Mesendoderm (in vitro differentiated cells): ENCODE measurements around the gene DDX19B.
A peak's percentile ranks its signal among the peaks of the same experiment; 100 is the strongest.

Experiments
- DNase-seq: peaks from one replicate; pipeline ENCODE4 v3.0.0; 2013
- H2AK5ac ChIP-seq: 2 replicates; pipeline ENCODE4 v1.6.1; 2013; ENCODE audit warnings: low read length, inconsistent platforms
- H2BK120ac ChIP-seq: 2 replicates; pipeline ENCODE4 v1.6.1; 2013; ENCODE audit warnings: low read depth, mild to moderate bottlenecking, low read length, moderate library complexity, mixed read lengths
- H2BK15ac ChIP-seq: replicated peaks from 2 replicates; pipeline ENCODE4 v1.6.1; 2013; ENCODE audit warnings: low read depth, mild to moderate bottlenecking, moderate library complexity
- H2BK5ac ChIP-seq: 2 replicates; pipeline ENCODE4 v1.6.1; 2013; ENCODE audit warnings: low read length, inconsistent platforms
- H3K18ac ChIP-seq: 2 replicates; pipeline ENCODE4 v1.6.1; 2013; ENCODE audit warnings: mild to moderate bottlenecking, low read length, mixed read lengths
- H3K23ac ChIP-seq: one replicate; pipeline ENCODE4 v1.6.1; 2013; ENCODE audit warnings: low read length
- H3K27ac ChIP-seq: 2 replicates; pipeline ENCODE4 v1.5.1; 2013; ENCODE audit warnings: low read depth, mild to moderate bottlenecking, inconsistent platforms, low read length, moderate library complexity
- H3K27me3 ChIP-seq: 2 replicates; pipeline ENCODE4 v1.6.1; 2013; ENCODE audit warnings: low read length, control low read depth, mild to moderate bottlenecking, inconsistent platforms; ENCODE audit not compliant: insufficient read depth, poor library complexity
- H3K36me3 ChIP-seq: 2 replicates; pipeline ENCODE4 v1.6.1; 2013; ENCODE audit warnings: low read length, inconsistent platforms; ENCODE audit not compliant: control insufficient read depth, insufficient read depth
- H3K4ac ChIP-seq: one replicate; pipeline ENCODE4 v1.6.1; 2013; ENCODE audit warnings: low read depth, mild to moderate bottlenecking, low read length, moderate library complexity
- H3K4me1 ChIP-seq: 2 replicates; pipeline ENCODE4 v1.6.1; 2013; ENCODE audit warnings: low read depth, low read length, inconsistent platforms; ENCODE audit not compliant: control insufficient read depth
- H3K4me2 ChIP-seq: 2 replicates; pipeline ENCODE4 v1.6.1; 2013; ENCODE audit warnings: low read length
- H3K4me3 ChIP-seq: 2 replicates; pipeline ENCODE4 v1.5.1; 2013; ENCODE audit warnings: mild to moderate bottlenecking, low read length
- H3K56ac ChIP-seq: one replicate; pipeline ENCODE4 v1.6.1; 2013; ENCODE audit warnings: low read length
- H3K79me1 ChIP-seq: 2 replicates; pipeline ENCODE4 v1.6.1; 2013; ENCODE audit warnings: low read length, inconsistent platforms
- H3K79me2 ChIP-seq: 2 replicates; pipeline ENCODE4 v1.6.1; 2013; ENCODE audit warnings: mild to moderate bottlenecking, low read length; ENCODE audit not compliant: control insufficient read depth, insufficient read depth
- H3K9ac ChIP-seq: 2 replicates; pipeline ENCODE4 v1.6.1; 2013; ENCODE audit warnings: low read length, inconsistent platforms
- H4K5ac ChIP-seq: one replicate; pipeline ENCODE4 v1.6.1; 2013; ENCODE audit warnings: low read length
- H4K8ac ChIP-seq: one replicate; pipeline ENCODE4 v1.6.1; 2013; ENCODE audit warnings: low read depth, mild to moderate bottlenecking, control low read depth, low read length, moderate library complexity
- WGBS: extraction: QIAGEN DNeasy Blood & Tissue Kit; methylation state at CpG from one replicate; pipeline ENCODE4 v1.1.7; 2013; ENCODE audit warnings: low lambda C conversion rate, missing lambda C conversion rate; ENCODE audit not compliant: insufficient coverage; ENCODE audit errors: extremely low coverage; 5-methylcytosine and 5-hydroxymethylcytosine counted together

The DDX19B gene

DNA sequence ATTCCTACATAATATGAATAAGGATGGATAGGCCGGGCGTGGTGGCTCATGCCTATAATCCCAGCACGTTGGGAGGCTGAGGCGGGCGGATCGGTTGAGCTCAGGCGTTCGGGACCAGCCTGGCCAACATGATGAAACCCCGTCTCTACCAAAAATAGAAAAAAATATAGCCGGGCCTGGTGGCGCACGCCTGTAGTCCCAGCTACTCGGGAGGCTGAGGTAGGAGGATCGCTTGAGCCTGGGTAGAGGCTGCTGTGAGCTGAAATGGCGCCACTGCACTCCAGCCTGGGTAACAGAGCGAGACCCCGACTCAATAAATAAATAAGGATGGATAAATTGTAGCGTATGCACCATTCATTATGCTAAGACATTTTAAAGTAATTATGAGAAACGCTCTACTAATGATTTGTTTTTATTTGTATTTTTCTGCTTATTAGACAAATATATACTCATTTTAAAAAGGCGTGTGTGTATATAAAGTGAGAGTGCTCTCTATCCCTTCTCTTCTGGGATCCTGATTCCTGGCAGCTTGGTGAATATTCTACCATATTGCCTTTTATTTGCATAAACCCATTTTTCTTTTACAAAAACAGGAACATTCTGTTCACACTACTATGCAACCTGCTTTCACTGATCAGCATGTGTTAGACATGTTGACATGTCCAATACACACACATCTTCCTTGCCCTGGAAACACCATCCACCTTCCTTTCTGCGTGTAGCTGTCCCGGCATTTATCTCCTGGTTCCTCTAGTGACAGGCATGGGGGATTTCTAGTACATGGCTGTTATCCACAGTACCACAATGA, 74.1 kb downstream of the DDX19B start:
- H2AK5ac ChIP-seq = no peak overlapping the region
- no CpG with 5 or more reads among the region's 22 CpGs for WGBS
- H3K36me3 ChIP-seq = peaks cover 14% of the 10 kb centered on the region

DNA sequence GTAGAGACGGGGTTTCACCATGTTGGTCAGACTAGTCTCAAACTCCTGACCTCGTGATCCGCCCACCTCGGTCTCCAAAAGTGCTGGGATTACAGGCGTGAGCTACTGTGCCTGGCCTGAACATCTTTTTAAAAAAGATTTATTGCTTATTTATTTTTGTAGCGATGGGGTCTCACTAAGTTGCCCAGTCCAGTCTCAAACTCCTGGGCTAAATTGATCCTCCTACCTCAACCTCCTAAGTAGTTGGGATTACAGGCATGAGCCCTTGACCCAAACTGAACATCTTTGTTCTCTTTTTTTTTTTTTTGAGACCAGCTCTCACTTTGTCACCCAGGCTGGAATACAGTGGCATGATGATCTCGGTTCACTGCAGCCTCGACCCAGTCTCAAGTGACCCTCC, 75.2 kb downstream of the DDX19B start:
- Histone ChIP-seq H3K56ac (no peak overlapping the region), H3K79me2 (peaks cover 1% of the 10 kb centered on the region), H2AK5ac (no peak overlapping the region), H3K18ac (no peak overlapping the region), H4K8ac (no peak overlapping the region), H4K5ac (no peak overlapping the region), H3K4me3 (no peak overlapping the region), H2BK120ac (no peak overlapping the region), H3K27ac (no peak overlapping the region), H3K4me1 (no peaks in the 10 kb centered on the region), H3K27me3 (no peaks in the 10 kb centered on the region), H3K4ac (no peak overlapping the region), H3K36me3 (peaks cover 14% of the 10 kb centered on the region), H3K79me1 (peaks cover 1% of the 10 kb centered on the region), H2BK15ac (no peak overlapping the region), H3K23ac (no peak overlapping the region), H2BK5ac (no peak overlapping the region), H3K9ac (no peak overlapping the region), H3K4me2 (no peak overlapping the region)
- no peak for DNase-seq
- no CpG with 5 or more reads among the region's 8 CpGs for WGBS

More for the DNA sequence above, 74.1 kb downstream of the DDX19B start:
- H3K4me2 ChIP-seq = no peak overlapping the region
- no peak overlapping the region for H3K4me3 ChIP-seq
- H4K5ac ChIP-seq = no peak overlapping the region
- peak; percentile 28 for DNase-seq
- no peaks in the 10 kb centered on the region for H3K79me2 ChIP-seq
- no peaks in the 10 kb centered on the region for H3K27me3 ChIP-seq
- H4K8ac ChIP-seq = no peak overlapping the region
- H2BK120ac ChIP-seq = no peak overlapping the region
- no peak overlapping the region for H3K18ac ChIP-seq
- H3K27ac ChIP-seq = no peak overlapping the region
- no peaks in the 10 kb centered on the region for H3K4me1 ChIP-seq
- H3K9ac ChIP-seq = no peak overlapping the region
- H3K4ac ChIP-seq = no peak overlapping the region
- no peak overlapping the region for H2BK5ac ChIP-seq
- H3K79me1 ChIP-seq = no peaks in the 10 kb centered on the region
- no peak overlapping the region for H3K23ac ChIP-seq
- H2BK15ac ChIP-seq = no peak overlapping the region
- no peak overlapping the region for H3K56ac ChIP-seq

GRCh38 chr16:70375636-70376611, 76.9 kb downstream of the DDX19B start:
- no peak overlapping the region for H3K18ac ChIP-seq
- peaks cover 5% of the 10 kb centered on the region for H3K79me2 ChIP-seq
- no peak overlapping the region for H2BK5ac ChIP-seq
- H3K4me2 ChIP-seq = no peak overlapping the region
- H3K56ac ChIP-seq = no peak overlapping the region
- no peak overlapping the region for H3K4ac ChIP-seq
- no peak overlapping the region for H4K5ac ChIP-seq
- H3K36me3 ChIP-seq = peaks cover 10% of the 10 kb centered on the region
- H3K4me3 ChIP-seq = no peak overlapping the region
- peaks cover 3% of the 10 kb centered on the region for H3K79me1 ChIP-seq
- H2AK5ac ChIP-seq = no peak overlapping the region
- H3K27me3 ChIP-seq = no peaks in the 10 kb centered on the region
- no peak overlapping the region for H4K8ac ChIP-seq
- no CpG with 5 or more reads among the region's 16 CpGs for WGBS
- H3K9ac ChIP-seq = no peak overlapping the region
- H2BK15ac ChIP-seq = no peak overlapping the region
- H3K4me1 ChIP-seq = no peaks in the 10 kb centered on the region
- peak; percentile 32 for DNase-seq
- H3K23ac ChIP-seq = no peak overlapping the region
- no peak overlapping the region for H3K27ac ChIP-seq
- no peak overlapping the region for H2BK120ac ChIP-seq

DNA sequence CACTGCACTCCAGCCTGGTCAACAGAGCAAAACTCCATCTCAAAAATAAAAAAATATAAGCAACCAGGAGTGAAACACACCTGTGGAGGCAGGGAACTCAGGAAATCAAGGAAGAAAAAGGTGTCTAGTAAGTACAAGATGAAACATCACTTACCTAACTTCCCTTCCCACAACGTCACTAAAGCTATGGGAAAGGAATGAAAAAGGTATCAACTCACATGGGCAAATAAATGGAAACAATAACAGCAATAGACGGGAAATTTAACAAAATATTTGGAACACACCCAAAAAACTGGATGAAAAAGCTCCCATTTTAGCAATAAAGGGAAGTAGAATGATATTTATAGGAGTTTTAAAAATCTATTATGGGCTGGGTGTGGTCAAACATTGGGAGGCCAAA, 78.8 kb downstream of the DDX19B start:
- Histone ChIP-seq H3K36me3 (peaks cover 1% of the 10 kb centered on the region), H3K18ac (no peak overlapping the region), H3K23ac (no peak overlapping the region)

DNA sequence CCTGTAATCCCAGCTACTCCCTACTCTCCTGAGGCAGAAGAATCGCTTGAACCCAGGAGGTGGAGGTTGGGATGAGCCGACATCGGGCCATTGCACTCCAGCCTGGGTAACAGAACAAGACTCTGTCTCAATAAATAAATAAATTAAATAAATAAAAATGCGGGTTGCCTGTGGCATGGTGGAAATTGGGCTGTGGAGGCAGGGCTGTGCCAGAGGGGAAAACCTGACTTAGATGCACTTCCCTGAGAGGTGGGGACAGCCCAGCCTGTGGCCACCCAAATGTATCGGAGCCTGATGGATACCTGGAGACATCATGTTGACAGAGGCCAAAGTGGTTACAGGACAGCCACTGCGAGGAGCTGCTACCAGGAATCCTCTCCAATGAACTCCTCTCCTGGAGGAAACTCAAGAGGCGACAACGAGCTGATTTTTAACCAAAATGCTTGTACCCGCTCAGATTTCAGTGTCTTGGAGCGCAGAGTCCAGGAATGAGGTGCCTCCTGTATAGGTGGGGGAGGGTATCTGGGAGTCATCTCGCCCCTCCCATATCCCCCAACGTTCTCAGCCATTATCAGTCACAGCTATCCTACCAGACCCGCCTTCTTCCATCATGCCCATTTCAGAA, 80.0 kb downstream of the DDX19B start:
- Histone ChIP-seq H3K4me3 (no peak overlapping the region), H3K18ac (no peak overlapping the region), H2AK5ac (no peak overlapping the region), H3K4me2 (no peak overlapping the region), H3K4ac (no peak overlapping the region), H4K5ac (no peak overlapping the region), H3K27me3 (no peaks in the 10 kb centered on the region), H3K36me3 (no peaks in the 10 kb centered on the region), H3K27ac (peak overlapping the region; percentile 41), H2BK120ac (no peak overlapping the region), H3K79me2 (peaks cover 5% of the 10 kb centered on the region), H3K56ac (peak overlapping the region; percentile 42), H3K9ac (no peak overlapping the region), H3K79me1 (peaks cover 3% of the 10 kb centered on the region), H3K4me1 (no peaks in the 10 kb centered on the region), H4K8ac (no peak overlapping the region), H2BK5ac (no peak overlapping the region), H3K23ac (no peak overlapping the region), H2BK15ac (no peak overlapping the region)
- DNase-seq = no peak
- WGBS = no CpG with 5 or more reads among the region's 13 CpGs

More for the DNA sequence above, 78.8 kb downstream of the DDX19B start:
- H3K27me3 ChIP-seq = no peaks in the 10 kb centered on the region
- H3K79me1 ChIP-seq = peaks cover 3% of the 10 kb centered on the region
- no peak overlapping the region for H4K5ac ChIP-seq
- no peak overlapping the region for H3K9ac ChIP-seq
- H3K4me2 ChIP-seq = no peak overlapping the region
- H4K8ac ChIP-seq = no peak overlapping the region
- no peak overlapping the region for H2BK120ac ChIP-seq
- DNase-seq = no peak
- no peak overlapping the region for H2BK5ac ChIP-seq
- no CpG with 5 or more reads among the region's 2 CpGs for WGBS
- H3K27ac ChIP-seq = no peak overlapping the region
- H3K4me1 ChIP-seq = no peaks in the 10 kb centered on the region
- H3K79me2 ChIP-seq = peaks cover 5% of the 10 kb centered on the region
- no peak overlapping the region for H2AK5ac ChIP-seq
- no peak overlapping the region for H2BK15ac ChIP-seq
- no peak overlapping the region for H3K56ac ChIP-seq
- no peak overlapping the region for H3K4ac ChIP-seq
- H3K4me3 ChIP-seq = no peak overlapping the region
